Esophagus (tissue), 2 donors: ENCODE results near the gene AMFR. TPM values are rescaled to one million over a fixed set of nuclear protein-coding genes. Genes with fewer than 3 reads are reported as not detected.
"Not testable (repeated sequence)": the region's sequence is repeated elsewhere in the genome, so short reads cannot be mapped to it uniquely, and the experiment has no call there.

Experiments used
- H3K27ac ChIP-seq, 2 donors: one replicate each; pipeline ENCODE4 v1.5.1; 2013; ENCODE audit warnings: low read depth in 2 of 2, mild to moderate bottlenecking in 2 of 2, inconsistent platforms in 1 of 2, low read length in 1 of 2, moderate library complexity in 1 of 2
- H3K27me3 ChIP-seq, 2 donors: one replicate each; pipeline ENCODE4 v1.6.1; 2013; ENCODE audit warnings: low read length in 2 of 2, control low read depth in 1 of 2, mild to moderate bottlenecking in 1 of 2; ENCODE audit not compliant: insufficient read depth in 2 of 2, control insufficient read depth in 1 of 2
- H3K36me3 ChIP-seq, 2 donors: one replicate each; pipeline ENCODE4 v1.6.1; 2013; ENCODE audit warnings: low read length in 1 of 2; ENCODE audit not compliant: control insufficient read depth in 2 of 2, insufficient read depth in 2 of 2
- H3K4me1 ChIP-seq, 2 donors: one replicate each; pipeline ENCODE4 v1.6.1; 2013; ENCODE audit warnings: low read length in 1 of 2; ENCODE audit not compliant: control insufficient read depth in 2 of 2, insufficient read depth in 2 of 2
- H3K4me3 ChIP-seq, 2 donors: one replicate each; pipeline ENCODE4 v1.5.1; 2013; ENCODE audit warnings: low read length in 2 of 2, mild to moderate bottlenecking in 2 of 2, low read depth in 1 of 2, moderate library complexity in 1 of 2
- H3K9me3 ChIP-seq, 2 donors: one replicate each; pipeline ENCODE4 v1.6.1; 2013; ENCODE audit warnings: mild to moderate bottlenecking in 2 of 2, low read depth in 1 of 2, low read length in 1 of 2, moderate library complexity in 1 of 2; ENCODE audit not compliant: control insufficient read depth in 2 of 2, insufficient read depth in 1 of 2
- WGBS, 2 donors: extraction: QIAGEN DNeasy Blood & Tissue Kit; methylation state at CpG; one replicate each; pipeline ENCODE4 v1.1.7; 2013; 5-methylcytosine and 5-hydroxymethylcytosine counted together
- polyA plus RNA-seq, 2 donors: library from polyadenylated mRNA; stranded (reverse); fragments of 200-250 nt; gene quantifications; one replicate each; pipeline ENCODE4 v1.2.3, GENCODE V29; 2013
- donor health status: healthy with polysubstance abuse.
- donor health status: Bipolar disorder and iron deficiency.

Gene AMFR
- polyA plus RNA-seq, 2 donors, result 57.3 to 62.5 TPM

DNA sequence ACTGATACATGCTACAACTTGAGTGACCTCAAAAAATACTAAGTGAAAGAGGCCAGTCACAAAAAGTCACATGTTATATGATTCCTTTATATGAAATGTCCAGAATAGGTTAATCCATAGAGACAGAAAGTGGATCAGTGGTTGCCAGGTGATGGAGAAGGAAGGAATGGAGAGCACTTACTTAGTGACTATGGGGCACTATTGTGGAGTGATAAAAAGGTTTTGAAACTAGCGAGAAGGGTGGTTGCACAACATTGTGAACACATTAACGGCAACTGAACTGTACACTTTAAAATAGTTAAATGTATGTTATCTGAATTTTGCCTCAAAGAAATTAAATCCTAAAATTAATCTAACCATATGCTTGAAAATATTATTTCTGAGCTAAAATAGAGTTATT, 25.9 kb downstream of the AMFR start:
- H3K9me3 ChIP-seq, result no peaks in the 10 kb centered on the region

DNA sequence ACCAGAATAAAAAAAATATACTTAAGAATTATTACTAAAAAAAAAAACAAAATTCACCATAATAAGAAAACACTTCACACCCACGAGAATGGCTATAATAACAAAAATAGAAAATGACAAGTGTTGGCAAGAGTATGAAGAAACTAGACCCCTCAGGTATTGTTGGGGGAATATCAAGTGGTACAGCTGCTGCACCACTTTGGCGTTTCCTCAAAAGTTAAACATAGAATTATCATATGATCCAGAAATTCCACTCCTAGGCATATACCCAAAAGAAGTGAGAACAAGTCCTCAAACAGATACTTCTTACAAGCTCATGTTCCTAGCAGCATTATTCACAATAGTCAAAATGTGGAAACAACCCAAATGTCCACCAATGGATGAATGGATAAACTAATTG, 26.3 kb downstream of the AMFR start:
- whole genome bisulfite sequencing, 2 donors, result 67 to 73% methylated on average over 2 of the region's 2 CpGs
- Histone ChIP-seq H3K9me3 (no peaks in the 10 kb centered on the region), H3K4me1 (no peaks in the 10 kb centered on the region), H3K27ac (no peak overlapping the region), H3K4me3 (no peak overlapping the region), H3K36me3 (peaks cover 13 to 16% of the 10 kb centered on the region in 2 donors), H3K27me3 (no peaks in the 10 kb centered on the region)

More for the DNA sequence above, 25.9 kb downstream of the AMFR start:
- Histone ChIP-seq H3K4me1 (no peaks in the 10 kb centered on the region), H3K27me3 (no peaks in the 10 kb centered on the region), H3K27ac (no peak overlapping the region), H3K4me3 (no peak overlapping the region), H3K36me3 (peaks cover 13 to 17% of the 10 kb centered on the region in 2 donors)
- 87 to 88% methylated on average over 2 of the region's 2 CpGs for WGBS, 2 donors

- WGBS, 2 donors, result 77 to 93% methylated on average over 3 of the region's 3 CpGs
- not testable (repeated sequence) for H3K9me3 ChIP-seq
Measured at GRCh38 chr16:56396724-56397123, 28.6 kb downstream of the AMFR start.

GRCh38 chr16:56389554-56389953, 35.8 kb downstream of the AMFR start:
- Histone ChIP-seq H3K4me3 (no peak overlapping the region), H3K4me1 (no peaks in the 10 kb centered on the region), H3K27ac (no peak overlapping the region), H3K27me3 (no peaks in the 10 kb centered on the region), H3K36me3 (peaks cover 5 to 13% of the 10 kb centered on the region in 2 donors), H3K9me3 (no peaks in the 10 kb centered on the region)
- 91 to 98% methylated on average over 3 of the region's 3 CpGs for WGBS, 2 donors

More at GRCh38 chr16:56396724-56397123, 28.6 kb downstream of the AMFR start:
- H3K4me1 ChIP-seq, H3K27ac ChIP-seq, H3K4me3 ChIP-seq, H3K36me3 ChIP-seq, H3K27me3 ChIP-seq: not testable (repeated sequence)

DNA sequence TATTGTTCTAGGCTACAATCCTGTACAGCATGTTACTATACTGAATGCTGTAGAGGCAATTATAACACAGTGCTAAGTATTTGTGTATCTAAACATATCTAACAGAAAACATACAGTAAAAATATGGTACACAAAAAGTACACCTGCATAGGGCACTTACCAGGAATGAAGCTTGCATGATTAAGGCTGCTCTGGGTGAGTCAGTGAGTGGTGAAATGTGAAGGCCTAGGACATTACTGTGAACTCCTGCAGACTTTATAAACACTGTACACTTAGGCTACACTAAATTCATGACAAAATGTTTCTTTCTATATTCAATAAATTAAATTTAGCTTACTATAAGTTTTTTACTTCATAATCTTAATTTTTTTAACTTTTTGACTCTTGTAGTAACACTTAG, 37.1 kb downstream of the AMFR start:
- H3K9me3 ChIP-seq, result no peaks in the 10 kb centered on the region
- H3K27ac ChIP-seq, result no peak overlapping the region
- peaks cover 5 to 20% of the 10 kb centered on the region in 2 donors for H3K36me3 ChIP-seq
- no peaks in the 10 kb centered on the region for H3K27me3 ChIP-seq
- no peak overlapping the region for H3K4me3 ChIP-seq
- no peaks in the 10 kb centered on the region for H3K4me1 ChIP-seq

DNA sequence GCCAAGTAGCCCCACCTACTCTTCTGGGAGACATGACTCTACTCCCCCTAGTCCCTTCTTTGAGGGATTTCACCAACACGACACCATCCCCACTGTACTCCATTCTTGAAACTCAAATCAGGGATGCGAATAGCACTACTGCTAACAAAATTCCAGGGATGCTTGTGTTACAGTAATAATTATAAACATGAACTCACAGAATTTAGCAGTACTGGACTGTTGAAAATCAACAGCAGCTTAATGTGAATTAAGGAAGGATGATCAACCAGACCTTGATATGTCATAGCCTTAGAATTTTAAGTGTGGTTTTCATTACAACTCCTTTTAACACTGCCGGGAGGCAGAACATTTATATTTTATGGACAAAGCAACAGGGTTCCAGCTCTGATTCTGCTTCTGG, 37.9 kb downstream of the AMFR start:
- 90 to 92% methylated on average over 3 of the region's 3 CpGs for WGBS, 2 donors
- H3K4me1 ChIP-seq, result no peaks in the 10 kb centered on the region
- no peaks in the 10 kb centered on the region for H3K27me3 ChIP-seq
- H3K36me3 ChIP-seq, result peaks cover 5 to 22% of the 10 kb centered on the region in 2 donors
- H3K4me3 ChIP-seq, result no peak overlapping the region
- no peaks in the 10 kb centered on the region for H3K9me3 ChIP-seq
- no peak overlapping the region for H3K27ac ChIP-seq

GRCh38 chr16:56384074-56384721, 41.1 kb downstream of the AMFR start:
- no peaks in the 10 kb centered on the region for H3K4me1 ChIP-seq
- H3K27me3 ChIP-seq, result no peaks in the 10 kb centered on the region
- peaks cover 12 to 25% of the 10 kb centered on the region in 2 donors for H3K36me3 ChIP-seq
- WGBS, 2 donors, result 82% methylated on average over 4 of the region's 4 CpGs
- no peak overlapping the region for H3K27ac ChIP-seq
- no peak overlapping the region for H3K4me3 ChIP-seq
- H3K9me3 ChIP-seq, result peaks cover 0 to 7% of the 10 kb centered on the region in 2 donors

GRCh38 chr16:56382901-56383355, 42.4 kb downstream of the AMFR start:
- Histone ChIP-seq H3K27ac (no peak overlapping the region), H3K9me3 (peaks cover 0 to 7% of the 10 kb centered on the region in 2 donors), H3K4me1 (no peaks in the 10 kb centered on the region), H3K27me3 (no peaks in the 10 kb centered on the region), H3K36me3 (peaks cover 12 to 25% of the 10 kb centered on the region in 2 donors), H3K4me3 (no peak overlapping the region)
- WGBS, 2 donors, result 60 to 73% methylated on average over 5 of the region's 5 CpGs

DNA sequence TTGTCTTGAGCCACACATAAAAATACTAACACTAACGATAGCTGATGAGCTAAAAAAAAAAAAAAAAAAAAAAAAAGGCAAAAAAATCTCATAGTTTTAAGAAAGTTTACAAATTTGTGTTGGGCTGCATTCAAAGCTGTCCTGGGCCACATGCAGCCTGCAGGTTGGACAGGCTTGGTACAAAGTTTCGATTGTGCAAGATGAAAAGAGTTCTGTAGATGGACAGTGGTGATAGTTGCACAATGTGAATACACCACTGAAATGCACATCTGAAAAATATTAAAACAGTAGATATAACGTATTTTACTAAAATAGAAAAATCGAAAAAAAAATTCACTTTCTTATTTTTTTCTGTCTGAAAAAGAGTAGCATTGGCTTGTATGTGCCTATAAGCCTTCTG, 42.9 kb downstream of the AMFR start:
- no peaks in the 10 kb centered on the region for H3K4me1 ChIP-seq
- H3K27me3 ChIP-seq, result no peaks in the 10 kb centered on the region
- no peak overlapping the region for H3K4me3 ChIP-seq
- peaks cover 12 to 25% of the 10 kb centered on the region in 2 donors for H3K36me3 ChIP-seq
- no peak overlapping the region for H3K27ac ChIP-seq
- WGBS, 2 donors, result 94 to 98% methylated on average over 4 of the region's 4 CpGs
- peaks cover 0 to 7% of the 10 kb centered on the region in 2 donors for H3K9me3 ChIP-seq

DNA sequence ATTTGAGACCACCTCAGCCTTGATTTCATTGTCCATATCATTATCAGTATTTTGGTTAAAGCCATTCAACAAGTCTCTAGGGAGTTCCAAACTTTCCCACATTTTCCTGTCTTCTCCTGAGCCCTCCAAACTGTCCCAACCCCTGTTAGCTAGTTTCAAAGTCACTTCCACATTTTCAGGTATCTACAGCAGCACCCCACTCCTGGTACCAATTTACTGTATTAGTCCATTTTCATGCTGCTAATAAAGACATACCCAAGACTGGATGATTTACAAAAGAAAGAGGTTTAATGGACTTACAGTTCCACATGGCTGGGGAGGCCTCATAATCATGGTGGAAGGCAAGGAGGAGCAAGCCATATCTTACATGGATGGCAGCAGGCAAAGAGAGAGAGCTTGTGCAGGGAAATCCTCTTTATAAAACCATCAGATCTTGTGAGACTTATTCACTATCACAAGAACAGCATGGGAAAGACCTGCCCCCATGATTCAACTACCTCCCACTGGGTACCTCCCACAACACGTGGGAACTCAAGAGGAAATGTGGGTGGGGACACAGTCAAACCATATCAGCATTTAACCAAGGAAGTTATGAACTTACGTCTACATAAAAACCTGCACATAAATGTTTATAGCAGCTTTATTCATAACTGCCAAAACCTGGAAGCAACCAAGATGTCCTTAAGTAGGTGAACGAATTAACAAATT, 44.4 kb downstream of the AMFR start:
- 97 to 99% methylated on average over 3 of the region's 3 CpGs for WGBS, 2 donors
- not testable (repeated sequence) for H3K9me3 ChIP-seq
- peaks cover 10 to 25% of the 10 kb centered on the region in 2 donors for H3K36me3 ChIP-seq

More for the DNA sequence above, 44.4 kb downstream of the AMFR start:
- not testable (repeated sequence) for H3K4me1 ChIP-seq, H3K27me3 ChIP-seq, H3K4me3 ChIP-seq, H3K27ac ChIP-seq
